Thymus (tissue), 11 donors: ENCODE measurements around the gene GCNT2. TPM values are rescaled to one million over a fixed set of nuclear protein-coding genes. Genes with fewer than 3 reads are reported as not detected.
"Not testable (repeated sequence)": the region's sequence is repeated elsewhere in the genome, so short reads cannot be mapped to it uniquely, and the experiment has no call there.

Experiments
- DNase-seq, 9 donors: peaks; one replicate each; pipeline ENCODE4 v3.0.0-alpha.2; 2013; ENCODE audit warnings: low spot score in 9 of 9, low read depth in 6 of 9, missing footprints in 1 of 9
- H3K27ac ChIP-seq, 2 donors: one replicate each; pipeline ENCODE4 v1.5.1; 2013; ENCODE audit warnings: control low read depth in 1 of 2, low read depth in 1 of 2, low read length in 1 of 2, mild to moderate bottlenecking in 1 of 2, moderate library complexity in 1 of 2
- H3K27me3 ChIP-seq, 2 donors: one replicate each; pipeline ENCODE4 v1.5.1; 2013; ENCODE audit warnings: low read length in 1 of 2; ENCODE audit not compliant: control insufficient read depth in 2 of 2, insufficient read depth in 1 of 2
- H3K36me3 ChIP-seq, 2 donors: one replicate each; pipeline ENCODE4 v1.5.1; 2013; ENCODE audit warnings: low read length in 1 of 2, mild to moderate bottlenecking in 1 of 2, moderate library complexity in 1 of 2; ENCODE audit not compliant: control insufficient read depth in 2 of 2, insufficient read depth in 2 of 2
- H3K4me1 ChIP-seq, 2 donors: one replicate each; pipeline ENCODE4 v1.5.1; 2013; ENCODE audit warnings: low read length in 2 of 2; ENCODE audit not compliant: control insufficient read depth in 2 of 2, insufficient read depth in 2 of 2
- H3K4me3 ChIP-seq, 2 donors: one replicate each; pipeline ENCODE4 v1.5.1; 2013; ENCODE audit warnings: low read length in 2 of 2, control low read depth in 1 of 2, mild to moderate bottlenecking in 1 of 2
- H3K9me3 ChIP-seq, 2 donors: one replicate each; pipeline ENCODE4 v1.5.1; 2013; ENCODE audit warnings: low read length in 1 of 2, mild to moderate bottlenecking in 1 of 2; ENCODE audit not compliant: control insufficient read depth in 2 of 2, insufficient read depth in 1 of 2
- WGBS: extraction: QIAGEN DNeasy Blood & Tissue Kit; methylation state at CpG from one replicate; pipeline ENCODE4 v1.1.7; 2013; 5-methylcytosine and 5-hydroxymethylcytosine counted together
- polyA plus RNA-seq: library from polyadenylated mRNA; stranded (reverse); fragments of 200-250 nt; gene quantifications from one replicate; pipeline ENCODE4 v1.2.3, GENCODE V29; 2013
- total RNA-seq: library from RNA; stranded (reverse); fragments of 120-200 nt; gene quantifications from one replicate; pipeline ENCODE4 v1.2.4, GENCODE V29; 2013
- donor health status: healthy.

The GCNT2 gene
- total and polyA plus RNA-seq, 2 donors: 1.6 to 1.8 TPM

DNA sequence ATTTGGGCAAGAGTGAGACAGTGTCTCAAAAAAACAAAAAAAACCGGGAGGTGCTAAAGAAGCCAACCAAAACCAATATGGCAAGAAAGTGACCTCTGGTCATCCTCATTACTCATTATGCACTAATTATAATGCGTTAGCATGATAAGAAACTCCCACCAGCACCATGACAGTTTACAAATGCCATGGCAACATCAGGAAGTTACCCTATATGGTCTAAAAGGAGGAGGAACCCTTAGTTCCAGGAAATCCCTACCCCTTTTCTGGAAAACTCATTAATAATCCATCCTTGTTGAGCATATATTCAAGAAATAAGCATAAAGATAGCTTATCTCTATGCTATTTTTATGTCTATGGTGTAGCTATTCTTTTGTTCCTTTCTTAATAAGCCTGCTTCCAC lies 141.6 kb downstream of the GCNT2 start:
- Histone ChIP-seq H3K9me3 (no peaks in the 10 kb centered on the region), H3K36me3 (no peaks in the 10 kb centered on the region), H3K27me3 (no peaks in the 10 kb centered on the region), H3K4me3 (no peak overlapping the region), H3K27ac (no peak overlapping the region), H3K4me1 (no peaks in the 10 kb centered on the region)
- no peak for DNase-seq
- WGBS: over 99% methylated on average over 2 of the region's 2 CpGs

GRCh38 chr6:10665595-10665994 lies 144.4 kb downstream of the GCNT2 start:
- DNase-seq, H3K9me3 ChIP-seq, H3K4me3 ChIP-seq, H3K27me3 ChIP-seq, H3K4me1 ChIP-seq, H3K27ac ChIP-seq, H3K36me3 ChIP-seq: not testable (repeated sequence)
- WGBS: 15% methylated on average over 1 of the region's 1 CpG

DNA sequence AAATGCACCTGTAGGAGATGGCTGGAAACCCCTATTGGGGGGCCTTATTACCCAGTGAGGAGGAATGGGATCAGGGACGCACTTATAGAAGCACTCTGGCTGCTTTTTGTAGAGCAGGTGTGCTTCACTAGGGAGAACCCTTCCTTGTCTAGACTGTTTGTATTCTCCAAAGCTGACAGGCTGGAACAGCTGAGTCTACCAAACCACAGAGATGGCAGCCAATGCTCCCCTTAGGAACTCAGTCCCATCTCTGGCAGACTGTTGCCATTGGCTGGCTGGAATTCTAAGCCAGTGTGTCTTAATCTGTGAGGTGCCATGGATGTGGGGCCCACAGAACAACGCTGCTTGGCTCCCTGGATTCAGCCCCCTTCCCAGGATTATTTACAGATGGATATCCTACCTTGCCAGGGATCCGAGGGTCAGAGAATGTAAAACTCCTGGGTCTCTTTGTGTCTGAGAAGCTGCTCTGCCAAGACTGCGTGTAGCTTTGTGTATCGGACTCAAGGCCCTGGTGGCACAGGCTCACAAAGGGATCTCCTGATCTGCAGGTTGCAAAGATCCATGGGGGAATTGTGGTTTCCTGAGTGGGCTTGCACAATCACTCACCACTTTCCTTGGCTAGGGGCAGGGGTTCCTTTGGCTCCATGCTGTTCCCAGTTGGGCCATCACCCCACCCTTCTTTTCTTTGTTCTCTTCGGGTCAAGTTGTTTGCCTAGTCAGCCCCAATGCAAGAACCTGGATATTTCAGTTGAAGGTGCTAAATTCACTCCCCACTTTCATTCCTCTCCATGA lies 147.2 kb downstream of the GCNT2 start:
- Histone ChIP-seq H3K4me1 (no peaks in the 10 kb centered on the region), H3K27ac (no peak overlapping the region), H3K36me3 (no peaks in the 10 kb centered on the region), H3K9me3 (no peaks in the 10 kb centered on the region), H3K4me3 (no peak overlapping the region), H3K27me3 (no peaks in the 10 kb centered on the region)
- no peak for DNase-seq
- 92% methylated on average over 6 of the region's 6 CpGs for WGBS

DNA sequence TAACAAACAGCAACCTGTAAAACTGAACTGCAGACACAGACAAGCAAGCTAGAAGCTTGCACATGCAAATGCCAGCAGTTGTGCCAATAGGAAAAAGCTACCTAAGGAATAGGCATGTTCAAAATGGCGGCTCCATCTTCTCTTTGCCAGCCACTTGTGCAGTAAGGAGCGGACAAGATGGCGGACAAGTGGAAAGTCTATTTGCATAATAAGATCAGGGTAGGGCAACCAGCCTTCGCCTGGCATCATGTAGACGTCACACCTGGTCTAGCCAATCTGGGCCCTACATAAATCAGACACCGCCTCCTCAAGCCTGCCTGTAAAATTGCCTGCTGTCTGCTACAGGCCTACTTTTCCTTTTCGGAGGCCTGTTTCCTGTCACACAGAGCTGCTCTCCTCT lies 155.3 kb downstream of the GCNT2 start:
- WGBS: 98% methylated on average over 7 of the region's 7 CpGs
- DNase-seq: no peak
- H3K27me3 ChIP-seq: no peaks in the 10 kb centered on the region

DNA sequence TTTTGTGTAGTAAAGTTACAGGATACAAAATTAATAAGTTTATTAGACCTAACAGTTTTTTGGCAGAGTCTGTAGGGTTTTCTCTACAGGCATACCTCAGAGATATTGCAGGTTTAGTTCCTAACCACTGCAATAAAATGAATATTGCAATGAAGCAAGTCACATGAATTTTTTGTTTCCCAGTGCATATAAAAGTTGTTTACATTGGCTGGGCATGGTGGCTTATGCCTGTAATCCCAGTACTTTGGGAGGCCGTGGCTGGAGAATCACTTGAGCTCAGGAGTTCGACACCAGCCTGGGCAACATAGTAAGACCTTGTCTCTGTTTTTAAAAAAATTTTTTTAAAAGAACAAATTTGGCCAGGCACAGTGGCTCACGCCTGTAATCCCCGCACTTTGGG lies 157.3 kb downstream of the GCNT2 start:
- Histone ChIP-seq H3K36me3 (no peaks in the 10 kb centered on the region), H3K4me1 (no peaks in the 10 kb centered on the region), H3K27ac (no peak overlapping the region), H3K27me3 (no peaks in the 10 kb centered on the region), H3K4me3 (no peak overlapping the region), H3K9me3 (no peaks in the 10 kb centered on the region)
- DNase-seq: no peak
- 98% methylated on average over 4 of the region's 4 CpGs for WGBS

More for the DNA sequence above, 155.3 kb downstream of the GCNT2 start:
- Histone ChIP-seq H3K4me3 (no peak overlapping the region), H3K4me1 (no peaks in the 10 kb centered on the region), H3K36me3 (no peaks in the 10 kb centered on the region), H3K9me3 (no peaks in the 10 kb centered on the region), H3K27ac (no peak overlapping the region)

Other genes starting within 250 kb of the GCNT2 start
- gene TFAP2A, start 106.3 kb upstream of the GCNT2 start, total RNA-seq: 0.33 TPM
- 2.9 TPM for gene TFAP2A, start 106.3 kb upstream of the GCNT2 start, polyA plus RNA-seq
- 1.7 TPM for gene C6orf52, start 173.3 kb downstream of the GCNT2 start, total RNA-seq
- gene C6orf52, start 173.3 kb downstream of the GCNT2 start, polyA plus RNA-seq: 1.1 TPM
- gene PAK1IP1, start 173.6 kb downstream of the GCNT2 start, total RNA-seq: 18.0 TPM
- 13.6 TPM for gene PAK1IP1, start 173.6 kb downstream of the GCNT2 start, polyA plus RNA-seq
- gene TMEM14C, start 201.7 kb downstream of the GCNT2 start, total RNA-seq: 84.4 TPM
- gene TMEM14C, start 201.7 kb downstream of the GCNT2 start, polyA plus RNA-seq: 178 TPM
- gene TMEM14B, start 226.5 kb downstream of the GCNT2 start, total RNA-seq: 86.3 TPM
- gene TMEM14B, start 226.5 kb downstream of the GCNT2 start, polyA plus RNA-seq: 95.4 TPM